HG03060 (cell line): ENCODE measurements around the gene URB1.
A peak's percentile ranks its signal among the peaks of the same experiment; 100 is the strongest.
"Not testable (repeated sequence)": the region's sequence is repeated elsewhere in the genome, so short reads cannot be mapped to it uniquely, and the experiment has no call there.

Experiments used
- ATAC-seq: cut with Tn5 transposase; IDR thresholded peaks from one replicate; pipeline ENCODE4 v1.9.1; 2021; ENCODE audit warnings: low read depth, moderate number of reproducible peaks; ENCODE audit not compliant: unreplicated experiment

Gene URB1

DNA sequence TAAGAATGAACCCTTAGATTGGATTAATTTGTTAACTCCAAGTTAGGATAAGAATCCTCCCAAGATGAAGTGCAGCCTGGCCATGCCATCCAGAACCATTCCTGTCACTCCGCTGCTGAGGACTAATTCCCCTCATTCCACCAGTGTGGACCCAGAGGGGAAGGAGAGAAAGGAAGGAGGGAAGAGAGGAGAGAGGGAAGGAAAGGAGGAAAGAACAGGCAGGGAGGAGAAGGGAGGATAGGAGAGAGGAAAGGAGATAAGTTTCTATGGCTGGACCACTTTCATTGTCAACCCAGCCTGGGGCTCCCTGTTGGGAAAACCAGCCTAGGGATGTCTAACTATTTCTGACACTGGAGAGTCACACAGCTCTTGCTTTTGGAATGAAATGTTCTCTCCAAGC lies 89.4 kb downstream of the URB1 start:
- ATAC-seq, result no peak

GRCh38 chr21:32302560-32302959 lies 90.3 kb downstream of the URB1 start:
- ATAC-seq, result no peak

- ATAC-seq, result no peak
These were observed 91.2 kb downstream of the URB1 start for GRCh38 chr21:32301596-32301995.

DNA sequence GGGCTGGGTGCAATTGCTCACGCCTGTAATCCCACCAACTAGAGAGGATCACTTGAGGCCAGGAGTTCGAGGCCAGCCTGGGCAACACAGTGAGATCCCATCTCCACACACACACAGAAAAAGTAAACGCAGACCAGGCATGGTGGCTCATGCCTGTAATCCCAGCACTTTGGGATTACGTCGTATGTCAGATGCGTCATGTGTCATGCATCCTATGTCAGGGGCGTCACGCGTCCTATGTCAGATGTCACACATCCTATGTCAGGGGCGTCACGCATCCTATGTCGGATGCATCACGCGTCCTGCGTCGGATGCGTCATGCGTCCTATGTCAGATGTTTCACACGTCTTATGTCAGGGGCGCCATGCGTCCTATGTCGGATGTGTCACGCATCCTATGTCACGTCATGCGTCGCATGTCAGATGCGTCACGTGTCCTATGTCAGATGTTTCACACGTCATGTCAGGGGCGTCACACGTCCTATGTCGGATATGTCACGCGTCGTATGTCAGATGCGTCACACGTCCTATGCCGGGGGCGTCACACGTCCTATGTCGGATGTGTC lies 92.6 kb downstream of the URB1 start:
- ATAC-seq, result no peak

- no peak for ATAC-seq
These were observed 93.1 kb downstream of the URB1 start for GRCh38 chr21:32299695-32300094.

DNA sequence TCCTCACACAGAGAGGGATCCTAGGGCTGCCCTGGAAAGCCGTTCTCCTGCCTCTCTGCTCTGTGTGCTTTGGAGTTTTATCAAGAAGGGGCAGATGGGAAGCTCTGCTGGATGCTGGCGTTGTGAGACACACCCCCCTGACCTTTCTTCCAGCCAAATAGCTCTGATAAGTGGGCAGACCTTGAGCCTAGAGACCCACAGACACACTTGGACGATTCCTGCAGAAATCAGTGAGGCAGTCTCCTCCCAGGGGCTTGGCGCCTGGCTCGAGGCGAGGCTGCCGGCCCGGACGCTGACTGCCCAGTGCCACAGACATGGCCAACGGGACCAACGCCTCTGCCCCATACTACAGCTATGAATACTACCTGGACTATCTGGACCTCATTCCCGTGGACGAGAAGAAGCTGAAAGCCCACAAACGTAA lies 94.1 kb downstream of the URB1 start, which contains the start of gene MRAP:
TSS of gene MRAP (plus strand) at position 198 of the 424 bp plus-strand sequence. CDS start at position 315, 117 bp downstream.
- ATAC-seq, result no peak

- ATAC-seq, result no peak
These were observed 94.7 kb downstream of the URB1 start for GRCh38 chr21:32298148-32298559.

GRCh38 chr21:32297449-32297848 lies 95.4 kb downstream of the URB1 start:
- no peak for ATAC-seq

DNA sequence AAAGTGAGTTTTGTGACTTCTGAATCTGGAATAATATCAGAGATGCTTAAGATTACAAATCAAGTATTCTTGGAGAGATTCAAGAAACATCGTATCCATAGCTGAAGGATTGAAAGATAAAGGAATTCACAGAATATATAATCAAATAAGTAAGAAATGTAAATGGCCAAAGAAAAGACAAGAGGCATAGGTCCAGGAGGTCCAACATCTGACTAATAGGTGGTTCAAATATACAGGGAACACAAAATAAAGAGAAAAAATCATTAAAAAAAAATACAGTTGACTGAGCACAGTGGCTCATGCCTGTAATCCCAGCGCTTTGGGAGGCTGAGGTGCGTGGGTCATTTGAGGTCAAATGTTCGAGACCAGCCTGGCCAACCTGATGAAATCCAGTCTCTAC lies 107.3 kb downstream of the URB1 start:
- no peak for ATAC-seq

DNA sequence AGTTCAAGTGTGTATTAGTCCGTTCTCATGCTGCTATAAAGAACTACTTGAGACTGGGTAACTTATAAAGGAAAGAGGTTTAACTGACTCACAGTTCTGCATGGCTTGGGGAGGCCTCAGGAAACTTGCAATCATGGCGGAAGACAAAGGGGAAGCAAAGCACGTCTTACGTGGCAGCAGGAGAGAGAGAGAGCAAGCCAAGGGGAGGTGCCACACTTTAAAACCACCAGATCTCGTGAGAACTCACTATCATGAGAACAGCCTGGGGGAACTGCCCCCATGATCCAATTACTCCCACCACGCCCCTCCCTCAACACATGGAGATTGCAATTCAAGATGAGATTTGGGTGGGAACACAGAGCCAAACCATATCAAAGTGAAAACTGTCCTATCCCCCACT lies 109.8 kb downstream of the URB1 start:
- no peak for ATAC-seq

DNA sequence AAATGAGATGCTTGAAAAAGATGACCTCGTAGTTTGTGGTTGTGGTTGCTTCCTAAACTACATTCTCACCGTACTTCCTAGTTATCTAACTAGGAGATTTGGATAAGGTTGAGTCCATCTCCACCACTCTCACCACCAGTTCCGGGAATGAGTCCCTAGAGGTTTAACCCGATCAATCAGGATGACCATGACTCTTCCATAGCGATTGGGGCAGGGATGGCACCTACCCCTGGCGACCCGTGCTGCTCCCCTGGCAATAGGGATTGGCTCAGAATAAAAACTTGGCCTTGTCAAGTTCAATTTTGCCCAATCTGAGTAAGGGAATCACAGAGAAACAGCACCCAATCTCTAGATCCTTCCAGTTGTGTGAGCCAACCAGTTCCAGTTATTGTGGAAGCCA lies 111.3 kb downstream of the URB1 start:
- ATAC-seq, result no peak

DNA sequence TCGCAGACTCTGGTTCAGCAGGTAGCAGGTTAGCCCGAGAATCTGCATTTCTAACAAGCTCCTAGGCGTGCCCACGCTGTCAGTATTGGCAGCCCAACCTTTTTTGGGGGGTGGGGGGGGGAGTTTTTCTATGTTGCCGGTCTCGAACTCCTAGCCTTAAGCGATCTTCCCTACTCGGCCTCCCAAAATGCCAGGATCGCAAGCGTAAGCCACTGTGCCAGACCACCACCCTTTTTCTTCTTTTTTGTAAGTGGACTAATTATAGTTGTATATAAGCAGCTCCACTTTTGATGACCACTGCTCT lies 113.5 kb downstream of the URB1 start:
- no peak for ATAC-seq

- ATAC-seq, result peak; percentile 62
These were observed 114.1 kb downstream of the URB1 start, which contains the start of gene MIS18A for GRCh38 chr21:32278518-32279376. Gene MIS18A (minus strand): TSS chr21:32279049. CDS start chr21:32279014, 35 bp downstream.

DNA sequence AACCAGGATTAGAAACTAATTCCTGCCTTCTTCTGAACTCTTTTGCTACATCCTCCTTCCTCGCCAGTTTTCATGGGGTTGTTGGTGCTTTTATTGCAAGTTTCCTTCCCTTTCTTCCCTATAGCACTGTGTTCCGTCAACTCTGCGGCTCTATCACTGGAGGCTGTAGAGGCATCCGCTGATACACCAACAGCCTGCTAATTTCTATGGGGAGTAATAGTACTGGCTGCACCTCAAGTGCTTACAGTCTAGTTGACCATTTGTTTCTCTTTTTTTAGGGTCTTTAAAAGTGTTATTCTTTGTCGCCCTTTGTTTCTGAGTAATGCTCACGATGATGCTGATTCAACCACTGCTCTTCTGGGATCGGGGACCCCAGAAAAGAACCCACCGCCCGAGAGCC lies 114.7 kb downstream of the URB1 start:
- peak; percentile 13 for ATAC-seq

DNA sequence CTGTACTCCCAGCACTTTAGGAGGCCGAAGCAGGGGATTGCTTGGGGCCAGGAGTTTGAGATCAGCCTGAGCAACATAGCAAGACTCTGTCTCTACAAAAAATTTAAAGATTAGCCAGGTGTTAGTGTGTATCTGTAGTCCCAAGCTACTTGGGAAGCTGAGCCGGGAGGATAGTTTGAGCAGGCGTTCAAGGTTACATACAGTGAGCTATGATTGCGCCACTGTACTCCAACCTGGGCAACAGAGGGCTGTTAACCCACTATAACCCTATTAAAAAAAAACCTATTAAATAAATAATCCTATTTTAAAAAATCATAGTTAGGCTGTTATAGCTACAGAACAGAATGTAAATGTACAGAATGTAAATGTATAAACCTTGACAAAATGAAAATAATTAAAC lies 116.1 kb downstream of the URB1 start:
- no peak for ATAC-seq

GRCh38 chr21:32270748-32271147 lies 122.1 kb downstream of the URB1 start:
- no peak for ATAC-seq

GRCh38 chr21:32265321-32265720 lies 127.5 kb downstream of the URB1 start:
- ATAC-seq, result not testable (repeated sequence)

DNA sequence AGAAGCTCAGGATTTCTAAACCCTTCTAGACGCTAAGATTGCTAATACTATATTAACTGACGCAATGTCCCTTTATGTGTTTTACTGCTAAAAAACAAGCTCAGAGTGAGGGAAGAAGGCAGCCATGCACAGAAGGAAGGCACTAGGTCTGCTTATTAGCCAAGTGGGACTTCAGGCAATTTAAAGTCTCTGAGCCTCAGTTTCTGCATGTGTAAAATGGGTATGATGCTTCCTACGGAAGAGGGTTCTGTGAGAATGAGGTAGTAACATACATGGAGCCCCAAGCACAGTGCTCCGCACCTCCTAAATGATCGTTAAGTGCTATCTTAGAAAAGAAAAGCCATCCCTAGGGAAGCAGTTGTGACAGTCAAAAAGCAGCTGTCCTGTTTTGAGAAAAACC lies 130.9 kb downstream of the URB1 start:
- no peak for ATAC-seq
